ENCODE results near the gene ZNF280D. TPM values are rescaled to one million over a fixed set of nuclear protein-coding genes. Genes with fewer than 3 reads are reported as not detected.

Gene ZNF280D
- total and polyA plus RNA-seq, 2 experiments from 2014 or later: 8.0 to 24.6 TPM

DNA sequence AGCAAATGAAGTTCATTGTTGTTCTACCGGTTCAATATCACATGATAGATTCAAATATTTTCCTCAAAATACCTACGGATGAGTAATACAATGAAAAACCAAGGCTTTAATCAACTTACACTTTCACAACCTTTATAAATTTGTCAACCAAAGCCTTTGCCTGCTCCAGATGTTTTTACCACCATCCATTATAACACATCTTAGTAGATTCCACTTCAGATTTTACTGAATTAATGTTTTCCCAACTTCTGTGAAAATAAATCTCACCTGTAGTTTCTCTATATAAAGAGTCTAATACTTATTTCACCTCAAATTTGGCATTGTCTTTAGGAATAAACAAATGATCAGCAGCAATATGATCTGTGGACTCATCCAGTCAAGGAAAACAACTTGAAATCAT, 131.1 kb downstream of the ZNF280D start:
- Histone ChIP-seq H3K36me3 (ENCODE audit: low read depth) (no peaks in the 10 kb centered on the region), H3K27me3 (replicated peaks; ENCODE audit: insufficient read depth) (no peaks in the 10 kb centered on the region), H4K20me1 (ENCODE audit: insufficient read depth) (no peaks in the 10 kb centered on the region), H3K4me2 (ENCODE audit: unreplicated experiment) (no peak overlapping the region), H3K27ac (no peak overlapping the region), H3F3A (ENCODE audit: insufficient read depth) (0 out of 2 replicates have a peak, but pooled peaks cover 8% of the 10 kb centered on the region), H3K4me3 (no peak overlapping the region), H3K9me2 (ENCODE audit: insufficient read depth) (no peaks in the 10 kb centered on the region), H3K79me2 (ENCODE audit: insufficient read depth) (no peaks in the 10 kb centered on the region), H3K9me3 (ENCODE audit: low read depth) (peaks cover 5% of the 10 kb centered on the region), H3K9ac (no peak overlapping the region), H2AFZ (no peak overlapping the region), H3K4me1 (ENCODE audit: insufficient read depth) (no peaks in the 10 kb centered on the region)
- TF ChIP-seq EZH2 (IDR thresholded peaks at IDR 0.05; ENCODE audit: insufficient read depth, poor library complexity, severe bottlenecking) (no peak), EZH2phosphoT487 (IDR thresholded peaks at IDR 0.05; ENCODE audit: insufficient read depth, low read depth) (no peak)
- DNase-seq: peak; percentile 3
- 59 to 64% methylated on average over 2 of the region's 2 CpGs for WGBS, 2 experiments (ENCODE audit: low coverage in 1 of 2, low lambda C conversion rate in 2 of 2, missing lambda C conversion rate in 2 of 2)
- in situ Hi-C loops (cut with MboI): loop anchor here (25.0 kb wide), 1 partner anchor 90 kb away; no protein-coding TSS in a partner anchor

DNA sequence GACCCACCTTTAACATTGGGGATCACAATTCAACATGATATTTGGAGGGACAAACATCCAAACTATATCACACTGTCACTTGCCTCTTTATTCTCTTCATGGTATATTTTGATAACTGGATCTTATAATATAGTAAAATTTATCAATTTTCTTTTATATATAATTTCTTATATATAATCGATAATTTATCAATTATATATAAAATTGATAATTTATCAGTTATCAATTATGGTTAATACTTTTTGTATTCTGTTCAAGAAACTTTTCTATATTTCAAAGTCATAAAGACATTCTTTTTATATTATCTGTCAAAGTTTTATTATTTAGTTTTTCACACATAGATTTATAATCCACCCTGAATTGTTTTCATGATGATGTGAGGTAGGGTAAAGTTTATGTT, 132.9 kb downstream of the ZNF280D start:
- no peaks in the 10 kb centered on the region for H4K20me1 ChIP-seq (ENCODE audit: insufficient read depth)
- H3F3A ChIP-seq (ENCODE audit: insufficient read depth): 0 out of 2 replicates have a peak, but pooled peaks cover 8% of the 10 kb centered on the region
- H3K27ac ChIP-seq: no peak overlapping the region
- no peaks in the 10 kb centered on the region for H3K4me1 ChIP-seq (ENCODE audit: insufficient read depth)
- H3K36me3 ChIP-seq (ENCODE audit: low read depth): no peaks in the 10 kb centered on the region
- no peaks in the 10 kb centered on the region for H3K27me3 ChIP-seq (replicated peaks; ENCODE audit: insufficient read depth)
- in situ Hi-C loops (cut with MboI): loop anchor here (25.0 kb wide), 1 partner anchor 88 kb away; no protein-coding TSS in a partner anchor
- no peak overlapping the region for H3K4me2 ChIP-seq (ENCODE audit: unreplicated experiment)
- 93 to 94% methylated on average over 1 of the region's 1 CpG for WGBS, 2 experiments (ENCODE audit: low coverage in 1 of 2, low lambda C conversion rate in 2 of 2, missing lambda C conversion rate in 2 of 2)
- no peaks in the 10 kb centered on the region for H3K79me2 ChIP-seq (ENCODE audit: insufficient read depth)
- peaks cover 5% of the 10 kb centered on the region for H3K9me3 ChIP-seq (ENCODE audit: low read depth)
- no peak overlapping the region for H3K4me3 ChIP-seq
- H2AFZ ChIP-seq: no peak overlapping the region
- TF ChIP-seq EZH2phosphoT487 (IDR thresholded peaks at IDR 0.05; ENCODE audit: insufficient read depth, low read depth) (no peak), EZH2 (IDR thresholded peaks at IDR 0.05; ENCODE audit: insufficient read depth, poor library complexity, severe bottlenecking) (no peak)
- DNase-seq: no peak
- H3K9me2 ChIP-seq (ENCODE audit: insufficient read depth): no peaks in the 10 kb centered on the region
- H3K9ac ChIP-seq: no peak overlapping the region

DNA sequence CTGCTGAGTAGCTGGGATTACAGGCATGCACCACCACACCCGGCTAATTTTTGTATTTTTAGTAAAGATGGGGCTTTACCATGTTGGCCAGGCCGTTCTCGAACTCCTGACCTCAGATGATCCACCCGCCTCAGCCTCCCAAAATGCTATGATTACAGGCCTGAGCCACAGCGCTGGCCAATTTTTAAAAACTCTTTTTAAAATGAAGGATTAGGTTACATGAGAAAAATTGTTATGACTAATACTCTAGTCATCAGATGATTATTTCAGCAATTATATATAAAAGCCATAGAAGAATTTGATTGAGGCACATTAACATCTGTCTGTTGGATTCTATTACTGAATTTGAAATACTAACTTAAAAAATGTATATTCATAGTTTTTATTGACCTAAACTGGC, 134.3 kb downstream of the ZNF280D start:
- no peaks in the 10 kb centered on the region for H3K36me3 ChIP-seq (ENCODE audit: low read depth)
- no peak overlapping the region for H3K9ac ChIP-seq
- H4K20me1 ChIP-seq (ENCODE audit: insufficient read depth): no peaks in the 10 kb centered on the region
- H3F3A ChIP-seq (ENCODE audit: insufficient read depth): 0 out of 2 replicates have a peak, but pooled peaks cover 8% of the 10 kb centered on the region
- peaks cover 5% of the 10 kb centered on the region for H3K9me3 ChIP-seq (ENCODE audit: low read depth)
- no peaks in the 10 kb centered on the region for H3K79me2 ChIP-seq (ENCODE audit: insufficient read depth)
- no peaks in the 10 kb centered on the region for H3K27me3 ChIP-seq (replicated peaks; ENCODE audit: insufficient read depth)
- no peaks in the 10 kb centered on the region for H3K4me1 ChIP-seq (ENCODE audit: insufficient read depth)
- TF ChIP-seq EZH2 (IDR thresholded peaks at IDR 0.05; ENCODE audit: insufficient read depth, poor library complexity, severe bottlenecking): no peak
- TF ChIP-seq EZH2phosphoT487 (IDR thresholded peaks at IDR 0.05; ENCODE audit: insufficient read depth, low read depth): no peak
- H2AFZ ChIP-seq: no peak overlapping the region
- 92 to 94% methylated on average over 5 of the region's 5 CpGs for WGBS, 2 experiments (ENCODE audit: low coverage in 1 of 2, low lambda C conversion rate in 2 of 2, missing lambda C conversion rate in 2 of 2)
- no peaks in the 10 kb centered on the region for H3K9me2 ChIP-seq (ENCODE audit: insufficient read depth)
- no peak overlapping the region for H3K4me2 ChIP-seq (ENCODE audit: unreplicated experiment)
- H3K4me3 ChIP-seq: no peak overlapping the region
- peak; percentile 44 for DNase-seq
- no peak overlapping the region for H3K27ac ChIP-seq
- in situ Hi-C loops (cut with MboI): no loop called here

DNA sequence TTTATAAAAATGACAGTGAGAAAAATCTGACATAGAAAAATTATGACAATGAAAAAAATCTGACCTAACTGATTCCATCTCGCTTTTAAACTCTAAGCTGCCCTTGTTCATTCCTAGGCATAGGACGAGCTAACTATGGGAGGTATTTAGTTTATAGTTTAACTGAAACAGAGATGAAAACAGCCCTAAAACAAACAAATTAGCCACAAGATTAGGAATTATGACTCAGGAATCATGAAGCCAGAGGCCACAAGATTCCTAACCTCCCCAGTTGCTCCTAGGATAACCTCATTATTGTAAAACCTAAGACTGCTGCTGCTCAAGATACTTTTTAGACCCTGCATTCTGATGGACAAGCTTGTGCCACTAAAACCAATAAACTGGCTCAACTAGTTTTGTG, 145.6 kb downstream of the ZNF280D start:
- Histone ChIP-seq H3K36me3 (ENCODE audit: low read depth) (no peaks in the 10 kb centered on the region), H3K4me2 (ENCODE audit: unreplicated experiment) (no peak overlapping the region), H3K27ac (no peak overlapping the region), H2AFZ (no peak overlapping the region), H3F3A (ENCODE audit: insufficient read depth) (no peaks in the 10 kb centered on the region), H3K9me3 (ENCODE audit: low read depth) (no peaks in the 10 kb centered on the region), H3K4me3 (no peak overlapping the region), H3K27me3 (replicated peaks; ENCODE audit: insufficient read depth) (no peaks in the 10 kb centered on the region), H3K9me2 (ENCODE audit: insufficient read depth) (no peaks in the 10 kb centered on the region; the same call in 1 of the 2 replicates), H3K79me2 (ENCODE audit: insufficient read depth) (no peaks in the 10 kb centered on the region), H4K20me1 (ENCODE audit: insufficient read depth) (no peaks in the 10 kb centered on the region), H3K4me1 (ENCODE audit: insufficient read depth) (no peaks in the 10 kb centered on the region), H3K9ac (no peak overlapping the region)
- TF ChIP-seq EZH2phosphoT487 (IDR thresholded peaks at IDR 0.05; ENCODE audit: insufficient read depth, low read depth): no peak
- no peak for TF ChIP-seq EZH2 (IDR thresholded peaks at IDR 0.05; ENCODE audit: insufficient read depth, poor library complexity, severe bottlenecking)
- no peak for DNase-seq
- in situ Hi-C loops (cut with MboI): no loop called here
- WGBS, 2 experiments (ENCODE audit: low coverage in 1 of 2, low lambda C conversion rate in 2 of 2, missing lambda C conversion rate in 2 of 2): 42 to 49% methylated on average over 2 of the region's 2 CpGs

DNA sequence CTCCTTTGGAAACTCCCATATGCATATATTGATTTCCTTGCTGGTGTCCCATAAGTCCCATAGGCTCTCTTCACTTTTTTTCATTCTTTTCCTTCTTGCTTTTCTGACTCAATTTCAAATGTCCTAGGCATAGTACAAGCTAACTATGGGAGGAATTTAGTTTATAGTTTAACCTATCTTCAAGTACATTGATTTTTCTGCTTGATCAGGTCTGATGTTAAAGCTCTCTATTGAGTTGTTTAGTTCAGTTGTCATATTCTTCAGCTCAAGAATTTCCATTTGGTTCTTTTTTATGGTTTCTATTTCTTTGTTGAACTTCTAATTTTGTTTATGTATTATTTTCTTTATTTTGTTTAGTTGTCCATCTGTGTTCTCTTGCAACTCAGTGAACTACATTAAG, 147.1 kb downstream of the ZNF280D start:
- Histone ChIP-seq H3K9me3 (ENCODE audit: low read depth) (no peaks in the 10 kb centered on the region), H3K36me3 (ENCODE audit: low read depth) (no peaks in the 10 kb centered on the region), H3K9me2 (ENCODE audit: insufficient read depth) (no peaks in the 10 kb centered on the region; the same call in 1 of the 2 replicates), H3K27ac (no peak overlapping the region), H3K27me3 (replicated peaks; ENCODE audit: insufficient read depth) (no peaks in the 10 kb centered on the region), H3K9ac (no peak overlapping the region), H3K79me2 (ENCODE audit: insufficient read depth) (no peaks in the 10 kb centered on the region), H3K4me1 (ENCODE audit: insufficient read depth) (no peaks in the 10 kb centered on the region), H3K4me2 (ENCODE audit: unreplicated experiment) (no peak overlapping the region), H3K4me3 (no peak overlapping the region), H2AFZ (no peak overlapping the region), H3F3A (ENCODE audit: insufficient read depth) (no peaks in the 10 kb centered on the region), H4K20me1 (ENCODE audit: insufficient read depth) (no peaks in the 10 kb centered on the region)
- in situ Hi-C loops (cut with MboI): no loop called here
- DNase-seq: no peak
- no peak for TF ChIP-seq EZH2phosphoT487 (IDR thresholded peaks at IDR 0.05; ENCODE audit: insufficient read depth, low read depth)
- TF ChIP-seq EZH2 (IDR thresholded peaks at IDR 0.05; ENCODE audit: insufficient read depth, poor library complexity, severe bottlenecking): no peak

All from GM23248 (cell line).